H1 (cell line): Measurements from ENCODE around the gene LYPD6. TPM values are rescaled to one million over a fixed set of nuclear protein-coding genes. Genes with fewer than 3 reads are reported as not detected.

Source experiments
- CTCF ChIA-PET: fragments of 300-600 bp; sonication (Branson Sonifier 250); formaldehyde crosslinking; loops from one replicate; lab custom pipeline; 2021; ENCODE audit not compliant: partially characterized antibody; lab: Charles Lee
- POLR2A ChIA-PET: fragments of 300-600 bp; sonication (Branson Sonifier 250); formaldehyde crosslinking; loops from one replicate; lab custom pipeline; 2021; ENCODE audit warnings: inconsistent platforms; ENCODE audit not compliant: partially characterized antibody; lab: Charles Lee
- DNase-seq, 2 experiments: peaks; one replicate each; pipeline versions ENCODE4 v3.0.0 to v3.0.0-alpha.2; 2010 to 2022; ENCODE audit warnings: low spot score in 2 of 2, low read depth in 1 of 2, mixed read lengths in 1 of 2
- FAIRE-seq: peaks from 2 replicates; lab custom pipeline; 2011; peaks lifted over from hg19 to GRCh38; lab: Jason Lieb, UNC
- H2AFZ ChIP-seq: 2 replicates; pipeline ENCODE4 v1.8.1; 2012; ENCODE audit warnings: low read length, inconsistent platforms
- H2AK5ac ChIP-seq: 2 replicates; pipeline ENCODE4 v1.6.1; 2013; ENCODE audit warnings: low read depth, low read length
- H2BK120ac ChIP-seq: replicated peaks from 2 replicates; pipeline ENCODE3; 2013; ENCODE audit warnings: low read depth, low read length, inconsistent platforms
- H2BK12ac ChIP-seq: 2 replicates; pipeline ENCODE4 v1.6.1; 2013; ENCODE audit warnings: low read depth, low read length
- H2BK15ac ChIP-seq: 2 replicates; pipeline ENCODE4 v1.6.1; 2013; ENCODE audit warnings: low read length
- H2BK20ac ChIP-seq: 2 replicates; pipeline ENCODE4 v1.6.1; 2013; ENCODE audit warnings: low read length
- H2BK5ac ChIP-seq: 2 replicates; pipeline ENCODE4 v1.6.1; 2013; ENCODE audit warnings: low read depth, low read length
- H3K14ac ChIP-seq: 2 replicates; pipeline ENCODE4 v1.6.1; 2013; ENCODE audit warnings: inconsistent platforms; ENCODE audit not compliant: insufficient read length
- H3K18ac ChIP-seq: 2 replicates; pipeline ENCODE4 v1.6.1; 2013; ENCODE audit warnings: low read length; ENCODE audit errors: extremely low read depth
- H3K23ac ChIP-seq: 2 replicates; pipeline ENCODE4 v1.6.1; 2013; ENCODE audit warnings: inconsistent platforms; ENCODE audit not compliant: insufficient read length
- H3K23me2 ChIP-seq: 2 replicates; pipeline ENCODE4 v1.6.1; 2013; ENCODE audit warnings: low read depth, low read length
- H3K27ac ChIP-seq: 2 replicates; pipeline ENCODE4 v1.6.1; 2011; ENCODE audit warnings: low read depth, low read length, inconsistent platforms
- H3K27me3 ChIP-seq, 4 experiments: replicated peaks in 1 of 4; 1 replicate in 1 of 4; 2 replicates in 3 of 4; pipeline versions ENCODE4 v1.6.1 to v1.8.1; 2011 to 2013; ENCODE audit warnings: low read length in 3 of 4, mild to moderate bottlenecking in 3 of 4, inconsistent platforms in 2 of 4, mixed read lengths in 2 of 4, moderate library complexity in 1 of 4; ENCODE audit not compliant: control insufficient read depth in 3 of 4, insufficient read depth in 3 of 4; ENCODE audit errors: extremely low read depth in 1 of 4
- H3K36me3 ChIP-seq, 4 experiments: 2 replicates each; pipeline versions ENCODE4 v1.6.1 to v1.8.1; 2011 to 2013; ENCODE audit warnings: mild to moderate bottlenecking in 4 of 4, low read length in 3 of 4, moderate library complexity in 2 of 4, control low read depth in 1 of 4, inconsistent platforms in 1 of 4; ENCODE audit not compliant: insufficient read depth in 4 of 4, control insufficient read depth in 2 of 4
- H3K4ac ChIP-seq: replicated peaks from 2 replicates; pipeline ENCODE3; 2013; ENCODE audit warnings: low read length, low read depth, mixed read lengths, inconsistent platforms; ENCODE audit not compliant: insufficient read length
- H3K4me1 ChIP-seq, 4 experiments: replicated peaks in 1 of 4; 1 replicate in 1 of 4; 2 replicates in 3 of 4; pipeline versions ENCODE4 v1.6.1 to v1.8.1; 2011 to 2013; ENCODE audit warnings: low read length in 3 of 4, inconsistent platforms in 2 of 4, mixed read lengths in 1 of 4; ENCODE audit not compliant: insufficient read depth in 4 of 4, control insufficient read depth in 3 of 4
- H3K4me2 ChIP-seq, 2 experiments: 2 replicates each; pipeline versions ENCODE4 v1.6.1 to v1.8.1; 2011 to 2013; ENCODE audit warnings: low read depth in 2 of 2, low read length in 2 of 2, control low read depth in 1 of 2, inconsistent platforms in 1 of 2, mild to moderate bottlenecking in 1 of 2; ENCODE audit not compliant: insufficient read depth in 1 of 2
- H3K4me3 ChIP-seq, 4 experiments: fragments of 200-600, 300-600 bp in 1 of 4; sonication (generic), shearing (Covaris generic), sonication (Bioruptor Twin) in 1 of 4; 2 replicates each; pipeline versions ENCODE4 v1.5.1 to v1.8.1; 2011 to 2016; ENCODE audit warnings: low read length in 4 of 4, low read depth in 3 of 4, control low read depth in 2 of 4, inconsistent platforms in 2 of 4, mild to moderate bottlenecking in 2 of 4, mixed read lengths in 1 of 4, moderate library complexity in 1 of 4; ENCODE audit not compliant: insufficient read depth in 2 of 4; ENCODE audit errors: extremely low read depth in 1 of 4
- H3K56ac ChIP-seq: replicated peaks from 2 replicates; pipeline ENCODE3; 2013; ENCODE audit warnings: low read depth, mild to moderate bottlenecking, mixed read lengths, low read length, inconsistent platforms; ENCODE audit not compliant: insufficient read length
- H3K79me1 ChIP-seq: 2 replicates; pipeline ENCODE4 v1.6.1; 2013; ENCODE audit warnings: low read depth, low read length, control low read depth
- H3K79me2 ChIP-seq, 2 experiments: 2 replicates each; pipeline versions ENCODE4 v1.6.1 to v1.8.1; 2012 to 2013; ENCODE audit warnings: low read length in 2 of 2, mild to moderate bottlenecking in 2 of 2, inconsistent platforms in 1 of 2; ENCODE audit not compliant: insufficient read depth in 2 of 2, control insufficient read depth in 1 of 2
- H3K9ac ChIP-seq, 4 experiments: replicated peaks in 1 of 4; 1 replicate in 1 of 4; 2 replicates in 3 of 4; pipeline versions ENCODE4 v1.6.1 to v1.8.1; 2011 to 2013; ENCODE audit warnings: low read depth in 3 of 4, low read length in 3 of 4, control low read depth in 2 of 4, mild to moderate bottlenecking in 2 of 4, moderate library complexity in 2 of 4, inconsistent platforms in 1 of 4; ENCODE audit errors: extremely low read depth in 1 of 4
- H3K9me3 ChIP-seq, 2 experiments: 2 replicates each; pipeline versions ENCODE4 v1.6.1 to v1.8.1; 2012 to 2013; ENCODE audit warnings: mild to moderate bottlenecking in 2 of 2, moderate library complexity in 2 of 2, control low read depth in 1 of 2, inconsistent platforms in 1 of 2, low read depth in 1 of 2, low read length in 1 of 2, mixed read lengths in 1 of 2; ENCODE audit not compliant: insufficient read depth in 2 of 2
- H4K20me1 ChIP-seq, 2 experiments: replicated peaks in 1 of 2; 2 replicates each; pipeline versions ENCODE3 to v1.8.1; 2011 to 2013; ENCODE audit warnings: inconsistent platforms in 2 of 2, low read length in 2 of 2, mild to moderate bottlenecking in 1 of 2; ENCODE audit not compliant: insufficient read depth in 2 of 2, control insufficient read depth in 1 of 2
- H4K5ac ChIP-seq: 2 replicates; pipeline ENCODE4 v1.6.1; 2013; ENCODE audit warnings: low read length, low read depth, mixed read lengths, inconsistent platforms; ENCODE audit not compliant: insufficient read length
- H4K8ac ChIP-seq: 2 replicates; pipeline ENCODE4 v1.8.0; 2013; ENCODE audit warnings: mild to moderate bottlenecking, moderate library complexity, low read length, inconsistent platforms; ENCODE audit not compliant: insufficient read depth; ENCODE audit errors: extremely low read depth
- H4K91ac ChIP-seq: replicated peaks from 2 replicates; pipeline ENCODE3; 2013; ENCODE audit warnings: low read length, mixed read lengths, inconsistent platforms; ENCODE audit not compliant: insufficient read length
- FOSL1 ChIP-seq: IDR thresholded peaks from 2 replicates; pipeline ENCODE4 v1.6.1; 2011; ENCODE audit warnings: mild to moderate bottlenecking, low read depth, low read length, moderate library complexity; ENCODE audit not compliant: insufficient read depth
- KDM1A ChIP-seq: fragments of 200-600, 300-600 bp; sonication (generic); IDR thresholded peaks from 2 replicates; pipeline ENCODE4 v1.7.1; 2016; ENCODE audit warnings: mild to moderate bottlenecking, low read length, borderline replicate concordance
- PHF8 ChIP-seq: fragments of 200-600 bp; sonication (generic); conservative IDR thresholded peaks from 2 replicates; pipeline ENCODE4 v1.7.1; 2012; ENCODE audit warnings: low read depth, mild to moderate bottlenecking, inconsistent platforms, low read length, moderate library complexity
- RAD21 ChIP-seq, 2 experiments: IDR thresholded peaks in 1 of 2; conservative IDR thresholded peaks in 1 of 2; 2 replicates each; pipeline ENCODE4 v1.6.1; 2011; ENCODE audit warnings: low read depth in 2 of 2, low read length in 2 of 2, improper control_type of control experiment in 1 of 2, inconsistent platforms in 1 of 2, mild to moderate bottlenecking in 1 of 2, moderate library complexity in 1 of 2
- SIRT6 ChIP-seq: IDR thresholded peaks from one replicate; pipeline ENCODE4 v1.7.1; 2012; ENCODE audit warnings: low read length, inconsistent platforms
- SIX5 ChIP-seq: IDR thresholded peaks from 2 replicates; pipeline ENCODE4 v1.6.1; 2011; ENCODE audit warnings: mild to moderate bottlenecking, low read depth, low read length
- SP2 ChIP-seq: IDR thresholded peaks from 2 replicates; pipeline ENCODE4 v1.6.1; 2012; ENCODE audit warnings: mild to moderate bottlenecking, low read length, inconsistent platforms
- SP4 ChIP-seq: IDR thresholded peaks from 2 replicates; pipeline ENCODE4 v1.6.1; 2012; ENCODE audit warnings: low read length, inconsistent platforms
- TBP ChIP-seq: IDR thresholded peaks from 2 replicates; pipeline ENCODE4 v1.6.1; 2011; ENCODE audit warnings: low read depth, low read length, improper control_type of control experiment
- WGBS, 2 experiments: shearing (Covaris generic) in 1 of 2; methylation state at CpG; one replicate each; pipeline versions ENCODE4 v1.1.6 to v1.1.7; 2013 to 2015; ENCODE audit warnings: low lambda C conversion rate in 2 of 2, mixed read lengths in 2 of 2, inconsistent platforms in 1 of 2, low coverage in 1 of 2, missing lambda C conversion rate in 1 of 2; ENCODE audit not compliant: insufficient replicate concordance in 2 of 2, insufficient coverage in 1 of 2, insufficient read length in 1 of 2; ENCODE audit errors: extremely low coverage in 1 of 2, missing lambda C conversion rate in 1 of 2; 5-methylcytosine and 5-hydroxymethylcytosine counted together
- polyA plus RNA-seq, 7 experiments: library from polyadenylated mRNA; depleted of rRNA in 3 of 7; stranded (reverse) in 5 of 7; unstranded in 2 of 7; fragments of >200 nt in 5 of 7; fragments of 200-250 nt in 2 of 7; gene quantifications; 1 replicate in 5 of 7; 2 replicates in 1 of 7; 4 replicates in 1 of 7; pipeline versions ENCODE4 v1.2.1 to v1.2.3, GENCODE V29; 2011 to 2013; ENCODE audit warnings: missing spikeins in 2 of 7, mixed read lengths in 2 of 7
- total RNA-seq: library from RNA; stranded (reverse); fragmentation: NEBNext Ultra II Directional; extraction: Animal tissue kit (Norgen Biotek cat#: 25700); gene quantifications from 2 replicates; pipeline ENCODE4 v1.2.1, GENCODE V29; 2021

LYPD6 gene
- total and polyA plus RNA-seq, 2 of the 8 experiments (the other 6 are each of a cell fraction or from before 2014, with no cell fraction given): 5.6 to 8.9 TPM

DNA sequence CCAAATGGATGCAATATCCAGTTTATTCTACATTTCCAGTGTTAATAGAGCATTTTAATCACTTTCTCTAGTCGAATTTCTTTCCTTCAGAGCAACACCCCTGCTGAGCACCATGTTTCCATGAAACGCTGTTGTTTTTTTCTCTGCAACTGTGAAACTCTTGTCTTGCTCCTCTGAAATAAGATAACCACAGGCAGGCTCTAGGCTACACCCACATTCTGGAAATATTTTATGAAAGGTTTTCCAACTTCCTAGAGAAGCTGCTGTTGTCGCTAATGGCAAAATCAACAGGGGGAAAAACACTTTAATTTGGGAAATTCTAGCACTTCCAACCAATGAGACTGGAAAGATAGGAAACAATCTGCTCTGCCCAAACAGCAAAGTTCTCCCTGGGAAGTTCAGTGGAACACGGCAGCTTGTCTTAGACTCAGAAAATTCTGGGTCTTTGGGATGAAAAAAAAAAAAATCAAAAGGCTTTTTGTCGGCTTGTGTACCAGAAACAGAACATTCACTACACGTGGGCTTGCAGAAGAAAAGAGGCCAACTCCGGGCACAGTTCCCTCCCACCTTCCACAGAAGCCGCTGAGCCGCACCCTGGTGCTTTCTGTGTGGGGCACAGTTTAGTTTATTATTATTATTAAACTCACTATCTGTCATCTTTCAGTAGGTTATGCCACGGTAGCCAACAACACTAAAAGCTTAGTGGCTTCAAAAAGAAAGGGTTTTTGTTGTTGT lies 158.5 kb downstream of the LYPD6 start:
- no peak overlapping the region for H2BK15ac ChIP-seq
- no peaks in the 10 kb centered on the region for H4K20me1 ChIP-seq
- H4K8ac ChIP-seq: no peak overlapping the region
- ChIA-PET CTCF (interaction anchor here (0.6 to 1.4 kb wide), 3 partner anchors 20 to 401 kb away, joined by 3 to 6 read pairs (median 5); no protein-coding TSS in a partner anchor), POLR2A (no interaction called here)
- H2BK20ac ChIP-seq: no peak overlapping the region
- H3K4me3 ChIP-seq: no peak overlapping the region
- peak overlapping the region in 1 of 2 experiments; percentile 52; a peak in 2 of 4 replicates for H3K4me2 ChIP-seq
- H3K56ac ChIP-seq: no peak overlapping the region
- H3K18ac ChIP-seq: no peak overlapping the region
- H2BK12ac ChIP-seq: 0 out of 2 replicates have a peak overlapping the region, but pooled peaks have one; percentile 40
- no peak overlapping the region for H4K91ac ChIP-seq
- no peak overlapping the region for H3K4ac ChIP-seq
- H3K27me3 ChIP-seq: no peaks in the 10 kb centered on the region
- no peak for DNase-seq
- WGBS, 2 experiments: 85% methylated on average over 10 of the region's 10 CpGs; no CpG with 5 or more reads in 1 of the 2 experiments
- no peaks in the 10 kb centered on the region for H3K79me2 ChIP-seq
- H3K23me2 ChIP-seq: no peaks in the 10 kb centered on the region
- FAIRE-seq: no peak
- H3K9ac ChIP-seq: no peak overlapping the region; a peak in 1 of 7 replicates
- no peak overlapping the region for H2BK5ac ChIP-seq
- H3K79me1 ChIP-seq: no peaks in the 10 kb centered on the region
- H2AFZ ChIP-seq: peak overlapping the region; percentile 96; the same call in 1 of the 2 replicates
- no peak overlapping the region for H2BK120ac ChIP-seq
- H3K4me1 ChIP-seq: peaks cover 0 to 7% (median 3%) of the 10 kb centered on the region in 4 experiments; a peak in 4 of 7 replicates
- no peak overlapping the region for H3K27ac ChIP-seq
- no peaks in the 10 kb centered on the region for H3K36me3 ChIP-seq
- no peak overlapping the region for H2AK5ac ChIP-seq
- TF ChIP-seq SP4 (no peak), TBP (no peak), KDM1A (no peak), RAD21 (IDR thresholded peaks at IDR 0.05 in 1 of 2, conservative IDR thresholded peaks at IDR 0.05 in 1 of 2; ENCODE audit: low read depth in 2 of 2, low read length in 2 of 2) (no peak), PHF8 (no peak), SIX5 (no peak), FOSL1 (no peak), SIRT6 (no peak), SP2 (no peak)
- no peak overlapping the region for H4K5ac ChIP-seq
- H3K9me3 ChIP-seq: no peaks in the 10 kb centered on the region
- H3K23ac ChIP-seq: no peak overlapping the region
- H3K14ac ChIP-seq: no peak overlapping the region
